ENCODE data around the gene FAT4.
A peak's percentile ranks its signal among the peaks of the same experiment; 100 is the strongest.

The FAT4 gene, protein sequence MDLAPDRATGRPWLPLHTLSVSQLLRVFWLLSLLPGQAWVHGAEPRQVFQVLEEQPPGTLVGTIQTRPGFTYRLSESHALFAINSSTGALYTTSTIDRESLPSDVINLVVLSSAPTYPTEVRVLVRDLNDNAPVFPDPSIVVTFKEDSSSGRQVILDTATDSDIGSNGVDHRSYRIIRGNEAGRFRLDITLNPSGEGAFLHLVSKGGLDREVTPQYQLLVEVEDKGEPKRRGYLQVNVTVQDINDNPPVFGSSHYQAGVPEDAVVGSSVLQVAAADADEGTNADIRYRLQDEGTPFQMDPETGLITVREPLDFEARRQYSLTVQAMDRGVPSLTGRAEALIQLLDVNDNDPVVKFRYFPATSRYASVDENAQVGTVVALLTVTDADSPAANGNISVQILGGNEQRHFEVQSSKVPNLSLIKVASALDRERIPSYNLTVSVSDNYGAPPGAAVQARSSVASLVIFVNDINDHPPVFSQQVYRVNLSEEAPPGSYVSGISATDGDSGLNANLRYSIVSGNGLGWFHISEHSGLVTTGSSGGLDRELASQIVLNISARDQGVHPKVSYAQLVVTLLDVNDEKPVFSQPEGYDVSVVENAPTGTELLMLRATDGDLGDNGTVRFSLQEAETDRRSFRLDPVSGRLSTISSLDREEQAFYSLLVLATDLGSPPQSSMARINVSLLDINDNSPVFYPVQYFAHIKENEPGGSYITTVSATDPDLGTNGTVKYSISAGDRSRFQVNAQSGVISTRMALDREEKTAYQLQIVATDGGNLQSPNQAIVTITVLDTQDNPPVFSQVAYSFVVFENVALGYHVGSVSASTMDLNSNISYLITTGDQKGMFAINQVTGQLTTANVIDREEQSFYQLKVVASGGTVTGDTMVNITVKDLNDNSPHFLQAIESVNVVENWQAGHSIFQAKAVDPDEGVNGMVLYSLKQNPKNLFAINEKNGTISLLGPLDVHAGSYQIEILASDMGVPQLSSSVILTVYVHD (N-terminal part only)

DNA sequence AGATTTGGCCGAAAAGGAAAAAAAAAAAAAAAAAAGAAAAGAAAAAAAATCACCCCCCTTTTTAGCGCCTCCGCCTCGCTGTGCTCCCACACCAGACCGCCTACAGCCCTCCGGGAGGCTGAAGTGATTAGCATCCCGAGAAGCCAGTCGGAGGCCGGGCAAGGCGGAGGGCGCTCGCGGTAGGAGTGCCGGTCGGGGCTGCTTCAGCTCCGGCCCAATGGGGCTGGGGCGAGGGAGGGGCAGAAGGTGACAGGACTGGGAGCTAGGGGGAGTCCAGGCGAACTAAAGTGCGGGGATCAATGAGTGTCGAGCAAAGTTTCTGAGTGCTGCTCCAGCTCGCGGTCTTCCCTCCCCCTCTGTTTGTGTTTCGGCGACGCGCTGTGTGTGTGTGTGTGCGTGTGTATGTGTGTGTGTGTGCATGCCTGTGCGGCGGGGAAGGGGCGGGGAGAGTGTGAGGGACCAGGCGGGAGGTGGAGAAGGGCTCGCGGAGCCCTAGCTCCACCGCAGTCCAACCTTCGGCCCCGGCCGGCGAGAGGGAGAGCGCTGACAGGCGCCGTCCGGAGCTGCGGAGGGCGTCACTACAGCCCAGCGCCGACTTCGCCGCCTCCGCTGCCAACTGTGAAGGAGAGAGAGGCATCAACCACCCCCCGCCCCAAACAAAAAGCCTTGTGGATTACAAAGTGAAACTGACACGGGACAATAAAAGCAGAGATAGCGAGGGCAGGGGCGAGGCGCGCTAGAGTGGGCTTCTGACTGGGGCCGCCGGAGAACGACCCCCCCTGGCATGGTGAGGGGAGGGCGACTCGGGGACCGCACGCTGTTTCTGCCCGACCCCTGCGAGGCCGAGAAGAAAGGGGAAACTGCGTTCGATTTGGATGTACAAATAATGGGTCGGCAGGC lies at the start of gene FAT4:
Gene FAT4, plus strand, starts transcription at position 280 of the 900 bp plus-strand sequence. CDS start 1,457 bp downstream, outside the sequence.
- DNase-seq (ENCODE audit: low read depth, low spot score), result peak; percentile 97

- no peak for DNase-seq (ENCODE audit: low read depth, low spot score)
Observed at GRCh38 chr4:125265846-125266245, 48.9 kb upstream of the FAT4 start.

GRCh38 chr4:125266901-125267604 lies 47.7 kb upstream of the FAT4 start:
- DNase-seq (ENCODE audit: low read depth, low spot score), result peak; percentile 22

DNA sequence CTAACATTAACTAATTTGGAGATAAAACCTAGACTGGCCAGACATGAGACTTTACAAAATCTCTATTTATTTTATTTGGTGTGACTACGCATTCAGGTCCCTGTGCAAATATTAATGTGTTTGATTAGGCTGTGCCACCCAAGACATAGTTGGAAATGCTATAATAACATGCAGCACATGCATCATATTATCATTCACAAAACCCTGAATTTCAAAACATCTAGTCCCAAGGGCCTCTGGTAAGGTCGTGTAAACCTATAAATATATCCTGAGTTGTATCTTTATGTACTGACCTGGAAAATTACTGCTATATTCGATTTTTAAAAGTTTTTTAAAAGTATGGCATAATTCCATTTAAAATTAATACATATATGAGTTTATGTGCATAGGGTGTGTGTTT lies 47.1 kb upstream of the FAT4 start:
- DNase-seq (ENCODE audit: low read depth, low spot score), result no peak

GRCh38 chr4:125268068-125268755 lies 46.5 kb upstream of the FAT4 start:
- peak; percentile 41 for DNase-seq (ENCODE audit: low read depth, low spot score)

- no peak for DNase-seq (ENCODE audit: low read depth, low spot score)
Observed at GRCh38 chr4:125276811-125277210, 37.9 kb upstream of the FAT4 start.

GRCh38 chr4:125277790-125278189 lies 37.0 kb upstream of the FAT4 start:
- DNase-seq (ENCODE audit: low read depth, low spot score), result no peak

DNA sequence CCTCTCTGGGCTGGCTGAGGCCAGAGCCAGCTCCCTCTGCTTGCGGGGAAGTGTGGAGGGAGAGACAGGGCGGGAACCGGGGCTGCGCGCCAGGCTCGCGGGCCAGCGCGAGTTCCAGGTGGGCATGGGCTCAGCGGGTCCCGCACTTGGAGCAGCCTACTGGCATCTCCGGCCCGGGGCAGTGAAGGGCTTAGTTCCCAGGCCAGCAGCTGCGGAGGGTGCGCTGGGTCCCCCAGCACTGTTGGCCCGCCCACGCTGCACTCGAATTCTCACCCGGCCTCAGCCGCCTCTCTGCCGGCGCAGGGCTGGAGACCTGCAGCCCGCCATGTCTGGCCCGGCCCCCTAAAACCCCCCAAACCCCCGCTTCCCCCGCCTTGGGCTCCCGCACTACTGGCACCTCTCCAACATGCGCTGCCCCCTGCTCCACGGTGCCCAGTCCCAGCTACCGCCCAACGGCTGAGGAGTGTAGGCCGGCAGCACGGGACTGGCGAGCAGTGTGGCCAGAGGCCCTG lies 33.8 kb upstream of the FAT4 start:
- DNase-seq (ENCODE audit: low read depth, low spot score), result no peak

DNA sequence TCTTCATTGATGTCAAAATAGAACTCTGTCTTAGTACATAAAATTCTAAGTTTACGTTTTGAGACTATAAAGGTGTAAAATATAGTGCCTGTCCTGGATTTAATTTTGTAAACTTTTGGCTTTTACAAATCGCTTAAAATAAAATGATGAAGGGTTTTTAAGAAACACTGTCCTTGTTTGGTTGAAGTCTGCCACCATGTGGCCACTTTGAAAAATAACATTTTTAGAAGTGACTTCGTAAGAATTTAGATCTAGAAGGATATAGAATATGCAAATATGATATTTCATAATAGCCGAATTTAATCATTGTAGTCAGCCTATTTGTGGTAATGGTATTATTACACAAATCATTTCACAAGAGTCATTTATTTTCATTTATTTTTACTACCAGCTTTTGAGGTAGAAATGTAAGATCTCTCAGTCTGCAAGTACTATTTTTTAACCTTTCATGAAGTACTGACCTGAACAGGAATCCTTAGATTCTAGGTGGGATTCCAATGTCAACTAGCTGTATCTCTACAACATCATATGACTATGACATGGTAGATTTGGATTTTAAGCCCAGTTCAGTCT lies 31.0 kb upstream of the FAT4 start:
- no peak for DNase-seq (ENCODE audit: low read depth, low spot score)

DNA sequence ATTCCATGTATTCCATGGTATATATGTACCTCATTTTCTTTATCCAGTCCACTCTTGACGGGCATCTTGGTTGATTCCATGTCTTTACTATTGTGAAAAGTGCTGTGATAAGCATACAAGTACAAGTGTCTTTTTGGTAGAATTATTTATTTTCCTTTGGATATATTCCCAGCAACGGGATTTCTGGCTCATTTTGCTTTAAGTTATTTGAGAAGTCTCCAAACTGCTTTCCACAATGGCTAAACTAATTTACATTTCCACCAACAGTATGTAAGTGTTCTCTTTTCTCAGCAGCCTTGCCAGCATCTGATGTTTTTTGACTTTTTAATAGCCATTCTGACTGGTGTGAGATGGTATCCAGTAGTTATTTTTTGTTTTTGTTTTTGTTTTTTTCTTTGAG lies 17.6 kb upstream of the FAT4 start:
- no peak for DNase-seq (ENCODE audit: low read depth, low spot score)

DNA sequence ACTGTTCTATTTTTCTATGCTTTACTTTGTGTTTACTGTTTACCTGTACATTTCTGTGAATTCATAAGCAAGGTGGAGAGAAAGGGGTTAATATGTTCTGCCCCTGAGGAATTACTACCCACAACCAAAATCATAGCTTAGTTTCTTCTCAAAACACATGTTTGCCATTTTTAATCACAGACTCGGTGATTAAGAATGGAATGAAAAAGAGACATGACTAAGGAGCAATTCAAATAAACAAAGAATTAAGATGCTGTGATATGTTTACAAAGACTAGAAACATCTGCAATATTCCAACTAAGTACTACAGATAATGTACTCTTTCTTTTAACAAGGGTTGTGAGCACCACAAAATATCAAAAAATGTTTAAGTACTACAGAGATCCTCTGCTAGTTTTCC lies 11.7 kb upstream of the FAT4 start:
- DNase-seq (ENCODE audit: low read depth, low spot score), result no peak

- DNase-seq (ENCODE audit: low read depth, low spot score), result no peak
Observed at GRCh38 chr4:125303821-125304220, 10.9 kb upstream of the FAT4 start.

DNA sequence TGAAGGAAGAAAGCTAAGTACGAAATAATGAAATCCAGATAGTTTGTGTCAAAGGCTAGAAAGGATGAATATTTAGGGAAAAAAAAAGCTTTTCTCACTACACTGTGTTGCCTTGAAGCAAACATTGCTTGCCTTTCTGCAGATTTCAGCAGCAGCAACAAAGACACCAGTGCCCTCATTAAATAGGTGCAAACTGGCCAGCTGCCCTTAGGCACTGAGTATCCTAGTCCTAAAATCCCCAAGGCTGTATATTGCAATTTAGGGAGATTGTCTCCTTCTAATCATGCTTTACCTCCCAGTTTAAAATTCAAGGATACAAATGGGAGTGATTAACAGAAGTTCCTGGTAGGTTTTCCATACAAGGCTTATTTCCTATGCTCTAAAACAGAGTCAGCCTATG lies 8.6 kb upstream of the FAT4 start:
- no peak for DNase-seq (ENCODE audit: low read depth, low spot score)

- no peak for DNase-seq (ENCODE audit: low read depth, low spot score)
Observed at GRCh38 chr4:125306533-125306932, 8.2 kb upstream of the FAT4 start.

DNA sequence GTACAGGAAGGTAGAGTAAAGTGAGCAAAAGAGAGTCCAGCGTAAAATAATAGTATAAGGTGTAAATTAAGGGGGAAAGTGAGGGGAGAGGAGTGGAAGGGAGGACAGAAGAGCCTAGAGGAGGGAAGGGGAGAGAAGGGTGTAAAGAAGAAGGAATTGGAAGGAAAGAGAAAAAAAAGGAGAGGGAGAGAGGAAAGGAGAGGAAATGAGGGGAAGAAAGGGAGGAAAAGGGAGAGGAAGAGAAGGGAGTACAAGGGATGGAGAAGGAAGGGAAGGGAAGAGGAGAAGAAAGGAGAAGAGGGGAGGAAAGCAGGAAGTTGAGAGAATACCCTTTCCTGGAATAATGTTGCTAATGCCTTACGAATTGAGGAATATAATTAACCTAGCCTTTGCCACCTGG lies 3.3 kb upstream of the FAT4 start:
- no peak for DNase-seq (ENCODE audit: low read depth, low spot score)

- DNase-seq (ENCODE audit: low read depth, low spot score), result peak; percentile 88
Observed at GRCh38 chr4:125313497-125313896, 1.3 kb upstream of the FAT4 start.

- DNase-seq (ENCODE audit: low read depth, low spot score), result no peak
Observed at GRCh38 chr4:125313989-125314667, 627 bp upstream of the FAT4 start.

DNA sequence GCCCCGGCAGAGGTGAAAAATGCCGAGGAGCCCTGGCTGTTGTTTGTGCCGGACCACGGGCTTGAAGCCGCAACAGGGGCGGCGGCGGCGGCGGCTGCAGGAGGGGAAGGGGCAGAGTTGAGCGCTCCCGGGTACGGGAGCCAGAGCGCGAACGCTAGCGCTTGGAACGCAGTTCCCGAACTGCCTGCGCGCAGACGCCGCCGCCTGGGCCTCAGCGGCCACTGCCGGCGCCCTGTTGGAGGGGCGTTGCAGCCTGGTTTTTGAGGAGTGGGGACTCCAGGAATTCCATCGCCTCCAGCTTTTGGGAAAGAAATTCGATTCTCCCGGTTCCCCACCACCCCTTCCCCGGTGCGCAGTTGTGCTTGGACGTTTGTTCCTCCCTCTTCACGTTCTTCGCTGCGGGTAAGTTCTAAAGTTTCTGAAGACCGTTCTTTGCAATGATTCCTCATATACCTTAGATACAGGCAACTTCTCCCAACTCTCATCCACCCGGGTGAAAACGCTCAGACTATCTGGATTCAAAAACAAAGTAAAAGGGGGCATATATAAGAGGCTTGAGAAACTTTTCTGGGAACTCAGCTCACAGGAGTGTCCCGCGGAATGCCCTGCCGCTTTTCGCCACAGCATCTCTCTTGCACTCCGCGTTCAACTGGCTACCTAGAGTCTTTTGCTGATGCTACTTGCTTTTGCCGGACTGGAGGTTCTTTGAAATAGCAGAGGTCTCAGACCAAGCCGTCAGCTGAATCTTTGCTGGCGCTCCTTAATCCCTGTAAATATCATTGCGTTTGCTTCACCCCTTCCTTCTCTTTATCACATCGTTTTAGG lies 1.0 kb downstream of the FAT4 start:
- peak; percentile 13 for DNase-seq (ENCODE audit: low read depth, low spot score)
